ENCODE results near the gene TTLL9. TPM values are rescaled to one million over a fixed set of nuclear protein-coding genes. Genes with fewer than 3 reads are reported as not detected.

Gene TTLL9
- total RNA-seq, 2 experiments from 2014 or later = not detected

- no peaks in the 10 kb centered on the region for H3K36me3 Mint-ChIP-seq
- H3K4me3 Mint-ChIP-seq = no peak overlapping the region
- no peak for DNase-seq
- H3K4me1 Mint-ChIP-seq = no peaks in the 10 kb centered on the region
- H3K9me3 Mint-ChIP-seq = no peaks in the 10 kb centered on the region
- no peak overlapping the region for H3K27ac Mint-ChIP-seq
- peaks cover 48% of the 10 kb centered on the region for H3K27me3 Mint-ChIP-seq
Measured at GRCh38 chr20:31974296-31974695, 103.9 kb downstream of the TTLL9 start.

GRCh38 chr20:31974951-31975487 lies 104.6 kb downstream of the TTLL9 start:
- no peak for DNase-seq

GRCh38 chr20:31975874-31976273 lies 105.4 kb downstream of the TTLL9 start:
- no peak overlapping the region for H3K27ac Mint-ChIP-seq
- no peaks in the 10 kb centered on the region for H3K4me1 Mint-ChIP-seq
- peaks cover 38% of the 10 kb centered on the region for H3K27me3 Mint-ChIP-seq
- no peak overlapping the region for H3K4me3 Mint-ChIP-seq
- H3K36me3 Mint-ChIP-seq = no peaks in the 10 kb centered on the region
- H3K9me3 Mint-ChIP-seq = no peaks in the 10 kb centered on the region
- no peak for DNase-seq

More at GRCh38 chr20:31974951-31975487, 104.6 kb downstream of the TTLL9 start:
- Mint-ChIP-seq H3K4me3 (no peak overlapping the region), H3K27me3 (peaks cover 46% of the 10 kb centered on the region), H3K4me1 (no peaks in the 10 kb centered on the region), H3K27ac (no peak overlapping the region), H3K9me3 (no peaks in the 10 kb centered on the region), H3K36me3 (no peaks in the 10 kb centered on the region)

GRCh38 chr20:31977080-31977479 lies 106.6 kb downstream of the TTLL9 start:
- Mint-ChIP-seq H3K4me1 (no peaks in the 10 kb centered on the region), H3K4me3 (no peak overlapping the region), H3K27ac (no peak overlapping the region), H3K9me3 (no peaks in the 10 kb centered on the region), H3K36me3 (no peaks in the 10 kb centered on the region), H3K27me3 (peaks cover 37% of the 10 kb centered on the region)
- DNase-seq = no peak

GRCh38 chr20:31979713-31980426 lies 109.4 kb downstream of the TTLL9 start:
- Mint-ChIP-seq H3K9me3 (no peaks in the 10 kb centered on the region), H3K36me3 (no peaks in the 10 kb centered on the region), H3K27me3 (peaks cover 26% of the 10 kb centered on the region), H3K4me3 (no peak overlapping the region), H3K4me1 (no peaks in the 10 kb centered on the region), H3K27ac (no peak overlapping the region)
- no peak for DNase-seq

GRCh38 chr20:31981784-31982183 lies 111.3 kb downstream of the TTLL9 start:
- Mint-ChIP-seq H3K4me1 (no peaks in the 10 kb centered on the region), H3K4me3 (no peak overlapping the region), H3K36me3 (no peaks in the 10 kb centered on the region), H3K27ac (no peak overlapping the region), H3K9me3 (no peaks in the 10 kb centered on the region), H3K27me3 (peaks cover 18% of the 10 kb centered on the region)
- DNase-seq = no peak

- Mint-ChIP-seq H3K27me3 (peaks cover 8% of the 10 kb centered on the region), H3K9me3 (no peaks in the 10 kb centered on the region), H3K4me3 (no peak overlapping the region), H3K36me3 (no peaks in the 10 kb centered on the region), H3K27ac (no peak overlapping the region), H3K4me1 (peaks cover 7% of the 10 kb centered on the region)
- no peak for DNase-seq
Measured at GRCh38 chr20:31984981-31985471, 114.6 kb downstream of the TTLL9 start.

GRCh38 chr20:31987744-31988143 lies 117.3 kb downstream of the TTLL9 start:
- H3K27me3 Mint-ChIP-seq = peaks cover 5% of the 10 kb centered on the region
- H3K27ac Mint-ChIP-seq = no peak overlapping the region
- no peak overlapping the region for H3K4me3 Mint-ChIP-seq

GRCh38 chr20:31988430-31989015 lies 118.1 kb downstream of the TTLL9 start:
- Mint-ChIP-seq H3K27me3 (peaks cover 6% of the 10 kb centered on the region), H3K4me3 (no peak overlapping the region), H3K4me1 (peaks cover 7% of the 10 kb centered on the region), H3K36me3 (no peaks in the 10 kb centered on the region), H3K9me3 (no peaks in the 10 kb centered on the region), H3K27ac (no peak overlapping the region)
- peak; percentile 4 for DNase-seq

More at GRCh38 chr20:31987744-31988143, 117.3 kb downstream of the TTLL9 start:
- DNase-seq = no peak
- no peaks in the 10 kb centered on the region for H3K36me3 Mint-ChIP-seq
- H3K4me1 Mint-ChIP-seq = peaks cover 7% of the 10 kb centered on the region
- H3K9me3 Mint-ChIP-seq = no peaks in the 10 kb centered on the region

- Mint-ChIP-seq H3K4me3 (no peak overlapping the region), H3K27me3 (peaks cover 12% of the 10 kb centered on the region), H3K27ac (no peak overlapping the region), H3K9me3 (no peaks in the 10 kb centered on the region), H3K4me1 (peaks cover 7% of the 10 kb centered on the region), H3K36me3 (no peaks in the 10 kb centered on the region)
- no peak for DNase-seq
Measured at GRCh38 chr20:31989030-31989645, 118.7 kb downstream of the TTLL9 start.

GRCh38 chr20:31990641-31991338 lies 120.4 kb downstream of the TTLL9 start:
- H3K4me1 Mint-ChIP-seq = peaks cover 10% of the 10 kb centered on the region
- no peak overlapping the region for H3K4me3 Mint-ChIP-seq
- no peaks in the 10 kb centered on the region for H3K36me3 Mint-ChIP-seq
- no peaks in the 10 kb centered on the region for H3K9me3 Mint-ChIP-seq
- DNase-seq = no peak
- peaks cover 27% of the 10 kb centered on the region for H3K27me3 Mint-ChIP-seq
- H3K27ac Mint-ChIP-seq = no peak overlapping the region

- no peak overlapping the region for H3K27ac Mint-ChIP-seq
- no peaks in the 10 kb centered on the region for H3K9me3 Mint-ChIP-seq
- no peak overlapping the region for H3K4me3 Mint-ChIP-seq
- no peak for DNase-seq
- H3K27me3 Mint-ChIP-seq = peaks cover 32% of the 10 kb centered on the region
- peaks cover 12% of the 10 kb centered on the region for H3K4me1 Mint-ChIP-seq
- H3K36me3 Mint-ChIP-seq = no peaks in the 10 kb centered on the region
Measured at GRCh38 chr20:31991339-31991705, 120.9 kb downstream of the TTLL9 start.

GRCh38 chr20:31992086-31992485 lies 121.7 kb downstream of the TTLL9 start:
- Mint-ChIP-seq H3K4me1 (peaks cover 12% of the 10 kb centered on the region), H3K36me3 (no peaks in the 10 kb centered on the region), H3K9me3 (no peaks in the 10 kb centered on the region), H3K27ac (no peak overlapping the region), H3K4me3 (no peak overlapping the region), H3K27me3 (peaks cover 38% of the 10 kb centered on the region)
- DNase-seq = no peak
